Vagina (tissue), 2 donors: ENCODE results near the gene ABHD6.

Experiments used
- POLR2A ChIP-seq, 2 donors: fragments of 450-650 bp; IDR thresholded peaks; one replicate each; pipeline ENCODE4 v1.6.1; 2017; ENCODE audit warnings: antibody characterized with exemption in 2 of 2, mild to moderate bottlenecking in 2 of 2, moderate library complexity in 2 of 2
- POLR2AphosphoS5 ChIP-seq, 2 donors: sonication (generic); formaldehyde crosslinking; IDR thresholded peaks; one replicate each; pipeline ENCODE4 v1.9.0; 2017; ENCODE audit warnings: antibody characterized with exemption in 2 of 2, mild to moderate bottlenecking in 2 of 2, low read depth in 1 of 2; ENCODE audit not compliant: insufficient read depth in 1 of 2
- TF ChIP-seq, protein P1 (sequence below), 3 experiments: fragments of 450-650 bp in 2 of 3; fragments of 200-600 bp in 1 of 3; sonication (generic) in 1 of 3; IDR thresholded peaks; one replicate each; pipeline ENCODE4 v1.5.1; 2017 to 2019; ENCODE audit warnings: antibody characterized with exemption in 3 of 3, mild to moderate bottlenecking in 2 of 3, moderate library complexity in 2 of 3

GRCh38 chr3:58207954-58208353 is 29.6 kb upstream of the ABHD6 start:
- TF ChIP-seq, protein P1, sequence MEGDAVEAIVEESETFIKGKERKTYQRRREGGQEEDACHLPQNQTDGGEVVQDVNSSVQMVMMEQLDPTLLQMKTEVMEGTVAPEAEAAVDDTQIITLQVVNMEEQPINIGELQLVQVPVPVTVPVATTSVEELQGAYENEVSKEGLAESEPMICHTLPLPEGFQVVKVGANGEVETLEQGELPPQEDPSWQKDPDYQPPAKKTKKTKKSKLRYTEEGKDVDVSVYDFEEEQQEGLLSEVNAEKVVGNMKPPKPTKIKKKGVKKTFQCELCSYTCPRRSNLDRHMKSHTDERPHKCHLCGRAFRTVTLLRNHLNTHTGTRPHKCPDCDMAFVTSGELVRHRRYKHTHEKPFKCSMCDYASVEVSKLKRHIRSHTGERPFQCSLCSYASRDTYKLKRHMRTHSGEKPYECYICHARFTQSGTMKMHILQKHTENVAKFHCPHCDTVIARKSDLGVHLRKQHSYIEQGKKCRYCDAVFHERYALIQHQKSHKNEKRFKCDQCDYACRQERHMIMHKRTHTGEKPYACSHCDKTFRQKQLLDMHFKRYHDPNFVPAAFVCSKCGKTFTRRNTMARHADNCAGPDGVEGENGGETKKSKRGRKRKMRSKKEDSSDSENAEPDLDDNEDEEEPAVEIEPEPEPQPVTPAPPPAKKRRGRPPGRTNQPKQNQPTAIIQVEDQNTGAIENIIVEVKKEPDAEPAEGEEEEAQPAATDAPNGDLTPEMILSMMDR (IDR thresholded peaks at IDR 0.05), result no peak
- TF ChIP-seq POLR2A (IDR thresholded peaks at IDR 0.05) (no peak), POLR2AphosphoS5 (IDR thresholded peaks at IDR 0.05; ENCODE audit: insufficient read depth in 1 of 2, low read depth in 1 of 2) (no peak)
